Prostate gland (tissue), 2 donors: ENCODE data around the gene TRRAP.

Source experiments
- POLR2A ChIP-seq: fragments of 450-650 bp; IDR thresholded peaks from one replicate; pipeline ENCODE4 v1.6.1; 2016; ENCODE audit warnings: antibody characterized with exemption, mild to moderate bottlenecking
- POLR2AphosphoS5 ChIP-seq: sonication (generic); formaldehyde crosslinking; IDR thresholded peaks from one replicate; pipeline ENCODE4 v1.6.1; 2017; ENCODE audit warnings: antibody characterized with exemption
- TF ChIP-seq, protein P1 (sequence below), 4 experiments: fragments of 200-600 bp in 2 of 4; fragments of 450-650 bp in 2 of 4; sonication (generic) in 2 of 4; IDR thresholded peaks; 1 replicate in 3 of 4; 2 replicates in 1 of 4; pipeline ENCODE4 v1.5.1; 2016 to 2019; ENCODE audit warnings: antibody characterized with exemption in 4 of 4, mild to moderate bottlenecking in 2 of 4, moderate library complexity in 2 of 4

GRCh38 chr7:98964596-98964995, 86.3 kb downstream of the TRRAP start:
- TF ChIP-seq, protein P1, sequence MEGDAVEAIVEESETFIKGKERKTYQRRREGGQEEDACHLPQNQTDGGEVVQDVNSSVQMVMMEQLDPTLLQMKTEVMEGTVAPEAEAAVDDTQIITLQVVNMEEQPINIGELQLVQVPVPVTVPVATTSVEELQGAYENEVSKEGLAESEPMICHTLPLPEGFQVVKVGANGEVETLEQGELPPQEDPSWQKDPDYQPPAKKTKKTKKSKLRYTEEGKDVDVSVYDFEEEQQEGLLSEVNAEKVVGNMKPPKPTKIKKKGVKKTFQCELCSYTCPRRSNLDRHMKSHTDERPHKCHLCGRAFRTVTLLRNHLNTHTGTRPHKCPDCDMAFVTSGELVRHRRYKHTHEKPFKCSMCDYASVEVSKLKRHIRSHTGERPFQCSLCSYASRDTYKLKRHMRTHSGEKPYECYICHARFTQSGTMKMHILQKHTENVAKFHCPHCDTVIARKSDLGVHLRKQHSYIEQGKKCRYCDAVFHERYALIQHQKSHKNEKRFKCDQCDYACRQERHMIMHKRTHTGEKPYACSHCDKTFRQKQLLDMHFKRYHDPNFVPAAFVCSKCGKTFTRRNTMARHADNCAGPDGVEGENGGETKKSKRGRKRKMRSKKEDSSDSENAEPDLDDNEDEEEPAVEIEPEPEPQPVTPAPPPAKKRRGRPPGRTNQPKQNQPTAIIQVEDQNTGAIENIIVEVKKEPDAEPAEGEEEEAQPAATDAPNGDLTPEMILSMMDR (IDR thresholded peaks at IDR 0.05), result no peak
- TF ChIP-seq POLR2AphosphoS5 (no peak), POLR2A (no peak)
